RPMI7951 (cell line): ENCODE results near the gene TMEM181. TPM values are rescaled to one million over a fixed set of nuclear protein-coding genes. Genes with fewer than 3 reads are reported as not detected.
"Not testable (repeated sequence)": the region's sequence is repeated elsewhere in the genome, so short reads cannot be mapped to it uniquely, and the experiment has no call there.

ENCODE experiments used
- DNase-seq: peaks from one replicate; pipeline ENCODE4 v3.0.0-alpha.2; 2012; ENCODE audit warnings: low read depth
- total RNA-seq: library from RNA; depleted of rRNA; stranded (reverse); fragments of >200 nt; shearing (Covaris generic); gene quantifications from 2 replicates; pipeline ENCODE4 v1.2.3, GENCODE V29; 2014

TMEM181 gene
- total RNA-seq, 1 experiment from 2014 or later, result 37.6 TPM

DNA sequence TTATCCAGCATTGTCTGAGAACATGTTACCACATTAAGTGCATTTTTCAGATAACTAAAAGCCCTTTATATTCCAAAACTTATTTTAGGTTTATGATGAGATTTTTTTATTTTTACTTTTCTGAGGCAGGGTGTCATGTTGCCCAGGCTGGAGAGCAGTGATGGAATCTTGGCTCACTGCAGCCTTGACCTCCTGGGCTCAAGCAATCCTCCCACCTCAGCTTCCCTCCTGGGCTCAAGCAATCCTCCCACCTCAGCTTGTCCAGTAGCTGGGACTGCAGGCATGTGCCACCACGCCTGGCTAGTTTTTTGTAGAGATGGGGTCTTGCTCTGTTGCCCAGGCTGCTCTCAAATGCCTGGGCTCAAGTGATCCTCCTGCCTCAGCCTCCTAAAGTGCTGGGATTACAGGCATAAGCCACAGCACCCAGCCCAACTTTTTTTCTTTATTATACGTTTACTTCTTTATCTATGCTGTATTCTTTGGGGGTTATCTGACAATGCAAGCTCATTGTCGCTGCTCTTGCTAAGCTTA lies 78.5 kb downstream of the TMEM181 start:
- DNase-seq, result no peak

- no peak for DNase-seq
These were observed 79.2 kb downstream of the TMEM181 start for GRCh38 chr6:158639056-158639455.

GRCh38 chr6:158640519-158640918 lies 80.6 kb downstream of the TMEM181 start:
- DNase-seq, result no peak

DNA sequence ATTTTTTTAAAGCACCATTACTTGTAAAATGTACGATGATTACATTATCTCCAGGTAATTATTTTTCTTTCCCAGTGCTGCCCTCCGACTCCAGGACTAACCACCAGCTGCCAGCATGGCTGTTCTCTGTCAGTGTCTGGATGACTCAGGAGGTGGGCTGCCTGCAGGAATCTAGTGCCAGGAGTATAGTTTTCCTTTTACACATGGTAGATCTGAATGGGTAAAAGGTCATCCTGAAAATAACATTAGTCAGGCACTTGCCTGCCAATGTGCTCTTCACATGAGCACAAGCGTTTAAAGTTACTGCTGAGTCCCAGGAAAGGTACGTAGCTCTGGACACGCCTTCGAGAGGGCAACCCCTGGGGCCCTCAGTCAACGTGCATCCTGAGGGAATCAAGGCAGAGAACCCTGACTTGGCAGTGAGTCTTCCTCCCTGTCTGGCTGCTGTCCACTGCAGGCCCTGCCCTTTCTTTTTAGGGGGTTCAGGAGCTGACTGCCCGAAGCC lies 82.3 kb downstream of the TMEM181 start:
- DNase-seq, result peak; percentile 96

GRCh38 chr6:158643836-158644230 lies 83.9 kb downstream of the TMEM181 start:
- peak; percentile 7 for DNase-seq

GRCh38 chr6:158644231-158645063 lies 84.6 kb downstream of the TMEM181 start, which contains the start of gene DYNLT1:
TSS of gene DYNLT1 (minus strand) at chr6:158644743. CDS start at chr6:158644708, 35 bp downstream.
- DNase-seq, result peak; percentile 93

DNA sequence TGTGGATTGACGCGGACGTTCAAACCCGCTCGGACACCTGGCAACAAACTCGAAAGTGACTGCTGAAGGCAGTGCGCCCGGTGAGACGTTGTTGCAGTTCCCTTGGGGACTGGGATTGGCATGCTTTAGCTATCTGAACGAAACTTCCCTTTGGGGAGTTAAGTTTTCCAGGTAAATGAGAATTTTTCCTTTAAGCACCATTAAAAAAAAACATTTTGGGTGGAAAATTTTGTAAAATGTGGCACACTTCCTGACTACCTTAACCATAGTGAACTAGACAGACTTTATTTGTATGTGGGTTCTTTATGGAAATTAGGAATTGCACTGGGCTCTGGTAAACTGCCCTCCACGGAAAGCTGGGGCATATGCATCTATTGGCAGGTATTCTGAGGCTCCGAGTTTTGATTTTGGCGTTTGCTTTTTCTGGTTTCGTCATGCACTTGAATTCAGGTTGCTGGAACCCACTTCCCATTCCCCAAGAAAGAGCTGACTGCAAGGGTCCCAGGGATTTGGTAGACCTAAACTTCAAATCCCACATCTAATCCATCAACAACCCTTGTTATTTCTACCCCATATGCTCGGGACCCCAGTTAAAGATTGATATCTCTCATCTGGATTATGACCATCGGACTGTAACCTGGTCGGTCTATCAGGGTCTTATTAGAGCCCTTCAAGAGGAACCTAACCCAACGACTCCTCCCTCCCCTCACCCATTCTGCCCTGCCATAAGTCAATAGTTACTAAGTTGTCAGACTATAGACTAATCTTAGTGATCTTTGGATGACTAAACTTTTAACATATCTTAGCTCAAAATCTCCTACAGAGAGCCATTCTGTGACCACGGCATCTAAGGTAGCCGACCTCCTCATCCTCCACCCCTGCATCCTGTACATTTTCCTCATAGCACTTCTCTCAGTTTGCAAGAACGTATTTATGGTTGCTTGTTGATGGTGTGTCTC lies 85.5 kb downstream of the TMEM181 start:
- DNase-seq, result peak; percentile 14

- DNase-seq, result no peak
These were observed 86.4 kb downstream of the TMEM181 start for GRCh38 chr6:158646023-158646910.

DNA sequence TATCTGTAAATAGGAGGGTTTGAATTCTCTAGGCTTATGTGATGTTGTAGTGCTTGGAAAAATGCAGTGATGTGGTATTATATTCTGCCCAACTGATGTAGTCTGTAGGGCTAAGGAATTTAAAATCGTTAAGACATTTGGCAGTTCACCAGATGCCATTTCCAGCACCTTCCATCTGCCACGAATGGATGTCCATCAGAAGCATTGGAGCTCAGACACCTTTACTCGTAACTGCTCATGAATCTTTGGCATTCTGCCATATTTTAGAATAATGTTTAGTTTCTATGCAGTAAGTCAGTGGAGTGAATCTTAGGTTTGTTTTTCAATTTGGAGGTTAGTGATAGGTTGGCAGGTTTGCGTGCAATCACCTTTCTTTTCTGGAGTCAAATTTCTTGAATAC lies 87.6 kb downstream of the TMEM181 start:
- no peak for DNase-seq

DNA sequence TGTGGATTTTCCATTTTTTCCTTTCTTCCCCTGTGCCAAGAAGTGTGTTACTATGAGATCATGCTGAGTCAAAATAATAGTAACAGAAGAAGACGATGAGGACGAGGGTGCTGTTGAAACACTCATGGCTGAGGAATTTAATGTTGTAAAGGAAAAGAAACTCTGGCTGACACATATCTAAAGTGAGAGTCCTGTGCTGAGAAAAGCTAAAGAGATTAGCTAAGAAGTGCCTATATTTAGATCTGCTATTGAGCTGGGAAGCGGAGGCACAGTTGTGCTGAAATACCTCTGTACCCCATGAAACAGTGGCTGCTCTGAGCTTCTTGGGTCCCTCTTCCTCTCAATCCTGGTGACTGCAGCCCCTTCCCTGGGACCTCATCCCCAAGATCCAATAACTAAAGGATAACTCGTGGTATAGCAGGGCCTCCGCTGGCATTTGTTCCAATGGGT lies 88.8 kb downstream of the TMEM181 start:
- DNase-seq, result peak; percentile 77

- DNase-seq, result peak; percentile 93
These were observed 89.6 kb downstream of the TMEM181 start, which contains the start of gene SYTL3 for GRCh38 chr6:158649289-158650143. TSS of gene SYTL3 (plus strand) at chr6:158650054. CDS start at chr6:158663269, 13,215 bp downstream.

DNA sequence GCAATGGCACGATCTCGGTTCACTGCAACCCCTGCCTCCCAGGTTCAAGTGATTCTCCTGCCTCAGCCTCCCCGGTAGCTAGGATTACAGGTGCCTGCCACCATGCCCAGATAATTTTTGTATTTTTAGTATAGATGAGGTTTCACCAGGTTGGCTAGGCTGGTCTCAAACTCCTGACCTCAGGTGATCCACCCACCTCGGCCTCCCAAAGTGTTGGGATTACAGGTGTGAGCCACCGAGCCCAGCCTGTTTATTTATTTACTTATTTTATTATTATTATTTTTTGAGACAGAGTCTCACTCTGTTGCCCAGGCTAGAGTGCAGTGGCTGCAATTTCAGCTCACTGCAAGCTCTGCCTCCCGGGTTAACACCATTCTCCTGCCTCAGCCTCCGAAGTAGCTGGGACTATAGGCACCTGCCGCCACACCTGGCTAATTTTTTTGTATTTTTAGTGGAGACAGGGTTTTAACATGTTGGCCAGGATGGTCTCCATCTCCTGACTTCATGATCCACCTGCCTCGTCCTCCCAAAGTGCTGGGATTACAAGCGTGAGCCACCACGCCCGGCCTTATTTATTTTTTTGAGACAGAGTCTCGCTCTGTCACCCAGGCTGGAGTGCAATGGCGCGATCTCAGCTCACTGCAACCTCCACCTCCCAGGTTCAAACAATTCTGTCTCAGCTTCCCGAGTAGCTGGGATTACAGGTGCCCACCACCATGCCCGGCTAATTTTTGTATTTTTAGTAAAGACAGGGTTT lies 92.3 kb downstream of the TMEM181 start:
- not testable (repeated sequence) for DNase-seq

GRCh38 chr6:158653577-158654354 lies 93.9 kb downstream of the TMEM181 start:
- peak; percentile 94 for DNase-seq

DNA sequence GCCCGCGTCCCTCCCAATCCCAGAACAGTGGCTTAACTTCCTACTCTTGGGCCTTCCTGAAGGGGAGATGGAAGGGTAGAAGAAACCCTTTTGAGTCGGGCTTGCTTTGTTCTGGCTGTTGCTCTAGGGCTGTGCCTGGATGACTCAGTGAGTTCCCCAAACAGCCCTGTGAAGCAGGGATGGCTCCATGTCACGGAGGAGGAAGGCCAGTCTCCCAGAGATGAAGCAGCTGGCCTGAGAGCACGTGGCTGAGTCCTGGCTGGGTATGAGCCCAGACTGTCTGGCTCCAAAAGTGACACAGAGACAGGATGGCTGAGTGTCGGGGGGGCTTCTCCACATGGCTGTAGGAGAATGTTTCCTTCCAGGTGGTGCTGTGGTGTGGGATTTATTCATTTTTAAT lies 94.6 kb downstream of the TMEM181 start:
- peak; percentile 97 for DNase-seq

GRCh38 chr6:158654960-158655489 lies 95.1 kb downstream of the TMEM181 start:
- peak; percentile 75 for DNase-seq

DNA sequence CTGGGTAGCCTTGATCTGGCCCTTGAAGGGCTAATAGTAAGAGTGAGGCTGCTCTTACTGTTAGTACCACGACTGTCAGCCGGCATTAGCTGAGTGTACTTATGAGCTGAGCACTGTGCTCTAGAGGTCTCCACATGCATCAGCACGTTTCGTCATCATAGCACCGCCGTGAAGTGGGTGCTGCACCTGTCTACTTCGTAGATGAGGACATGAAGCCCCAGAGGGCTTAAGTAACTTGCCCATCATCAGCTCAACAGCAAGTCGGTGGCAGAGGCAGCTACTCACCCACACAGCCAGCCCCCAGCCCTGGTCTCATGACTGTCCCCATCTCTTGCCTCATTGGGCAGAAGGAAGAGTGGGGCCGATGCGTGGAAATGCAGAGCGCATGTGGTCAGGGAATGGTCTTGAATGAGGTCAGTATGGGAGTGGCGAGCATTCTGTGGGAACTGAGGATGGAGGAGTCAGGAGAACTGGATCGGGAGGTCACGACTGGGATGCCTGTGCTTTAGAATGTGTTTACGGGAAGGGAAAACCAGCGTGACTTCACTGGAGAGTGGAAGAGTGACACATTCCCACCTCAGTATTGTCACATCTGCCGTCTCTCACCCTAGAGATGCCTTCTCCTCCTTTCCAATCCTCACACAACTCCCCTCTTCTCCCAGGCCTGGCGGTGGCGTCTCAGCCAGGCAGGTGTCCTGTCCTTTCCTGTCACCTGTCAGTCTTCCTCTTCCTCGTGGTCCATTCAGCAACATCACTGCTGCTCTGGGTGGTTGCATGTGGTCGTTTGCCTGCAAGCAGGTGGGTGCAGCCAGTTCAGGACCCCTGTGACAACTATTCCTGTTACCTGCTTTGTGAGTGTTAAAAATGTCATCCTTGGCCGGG lies 95.9 kb downstream of the TMEM181 start:
- no peak for DNase-seq

DNA sequence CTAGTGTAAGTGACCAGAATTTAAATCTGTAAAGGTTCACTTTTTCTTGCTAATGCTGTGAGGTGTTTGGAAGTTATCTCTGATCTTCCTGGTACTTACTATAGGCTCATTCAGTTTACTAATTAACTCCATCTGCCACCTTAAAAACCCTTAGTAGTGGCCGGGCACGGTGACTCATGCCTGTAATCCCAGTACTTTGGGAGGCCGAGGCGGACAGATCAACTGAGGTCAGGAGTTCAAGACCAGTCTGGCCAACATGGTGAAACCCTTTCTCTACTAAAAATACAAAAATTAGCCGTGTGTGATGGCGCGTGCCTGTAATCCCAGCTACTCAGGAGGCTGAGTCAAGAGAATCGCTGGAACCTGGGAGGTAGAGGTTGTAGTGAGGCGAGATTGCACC lies 97.1 kb downstream of the TMEM181 start:
- peak; percentile 88 for DNase-seq
